Neural cell (in vitro differentiated cells): ENCODE data around the gene NXT2.

Experiments used
- EZH2 ChIP-seq: fragments of 200-600, 300-800 bp; shearing (Covaris generic), sonication (generic); IDR thresholded peaks from 2 replicates; pipeline ENCODE4 v1.6.1; 2014; ENCODE audit warnings: antibody characterized with exemption, low read length, borderline replicate concordance, mild to moderate bottlenecking; ENCODE audit not compliant: insufficient read depth, poor library complexity, severe bottlenecking
- TF ChIP-seq, protein P1 (sequence below): fragments of 450-650 bp; IDR thresholded peaks from 2 replicates; pipeline ENCODE4 v1.5.1; 2014; ENCODE audit warnings: antibody characterized with exemption, mild to moderate bottlenecking, moderate library complexity; ENCODE audit not compliant: poor library complexity, severe bottlenecking

DNA sequence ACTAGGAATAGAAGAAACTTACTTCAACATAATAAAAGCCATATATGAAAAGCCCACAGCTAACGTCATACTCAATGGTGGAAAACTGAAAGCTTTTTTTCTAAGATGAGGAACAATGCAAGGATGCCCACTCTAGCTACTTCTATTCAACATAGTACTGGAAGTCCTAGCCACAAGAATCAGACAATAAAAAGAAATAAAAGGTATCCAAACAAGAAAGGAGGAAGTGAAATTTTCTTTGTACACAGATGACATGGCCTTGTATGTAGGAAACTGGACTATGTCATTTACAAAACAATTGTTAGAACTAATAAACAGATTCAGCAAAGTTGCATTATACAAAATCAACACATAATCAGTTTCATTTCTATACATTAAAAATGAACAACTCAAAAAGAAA is 25.5 kb upstream of the NXT2 start:
- TF ChIP-seq, protein P1, sequence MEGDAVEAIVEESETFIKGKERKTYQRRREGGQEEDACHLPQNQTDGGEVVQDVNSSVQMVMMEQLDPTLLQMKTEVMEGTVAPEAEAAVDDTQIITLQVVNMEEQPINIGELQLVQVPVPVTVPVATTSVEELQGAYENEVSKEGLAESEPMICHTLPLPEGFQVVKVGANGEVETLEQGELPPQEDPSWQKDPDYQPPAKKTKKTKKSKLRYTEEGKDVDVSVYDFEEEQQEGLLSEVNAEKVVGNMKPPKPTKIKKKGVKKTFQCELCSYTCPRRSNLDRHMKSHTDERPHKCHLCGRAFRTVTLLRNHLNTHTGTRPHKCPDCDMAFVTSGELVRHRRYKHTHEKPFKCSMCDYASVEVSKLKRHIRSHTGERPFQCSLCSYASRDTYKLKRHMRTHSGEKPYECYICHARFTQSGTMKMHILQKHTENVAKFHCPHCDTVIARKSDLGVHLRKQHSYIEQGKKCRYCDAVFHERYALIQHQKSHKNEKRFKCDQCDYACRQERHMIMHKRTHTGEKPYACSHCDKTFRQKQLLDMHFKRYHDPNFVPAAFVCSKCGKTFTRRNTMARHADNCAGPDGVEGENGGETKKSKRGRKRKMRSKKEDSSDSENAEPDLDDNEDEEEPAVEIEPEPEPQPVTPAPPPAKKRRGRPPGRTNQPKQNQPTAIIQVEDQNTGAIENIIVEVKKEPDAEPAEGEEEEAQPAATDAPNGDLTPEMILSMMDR: no peak
- TF ChIP-seq EZH2: no peak
